Activated CD8-positive, alpha-beta memory T cell treated with anti-CD3 and anti-CD28 coated beads for 1 hour (primary cell): ENCODE results near the gene BICD1.
"Not testable (repeated sequence)": the region's sequence is repeated elsewhere in the genome, so short reads cannot be mapped to it uniquely, and the experiment has no call there.

Source experiments
- DNase-seq, 2 donors: peaks; one replicate each; pipeline ENCODE4 v3.0.0-alpha.2; 2020; ENCODE audit warnings: low read depth in 1 of 2; ENCODE audit errors: extremely low read depth in 1 of 2

The BICD1 gene

DNA sequence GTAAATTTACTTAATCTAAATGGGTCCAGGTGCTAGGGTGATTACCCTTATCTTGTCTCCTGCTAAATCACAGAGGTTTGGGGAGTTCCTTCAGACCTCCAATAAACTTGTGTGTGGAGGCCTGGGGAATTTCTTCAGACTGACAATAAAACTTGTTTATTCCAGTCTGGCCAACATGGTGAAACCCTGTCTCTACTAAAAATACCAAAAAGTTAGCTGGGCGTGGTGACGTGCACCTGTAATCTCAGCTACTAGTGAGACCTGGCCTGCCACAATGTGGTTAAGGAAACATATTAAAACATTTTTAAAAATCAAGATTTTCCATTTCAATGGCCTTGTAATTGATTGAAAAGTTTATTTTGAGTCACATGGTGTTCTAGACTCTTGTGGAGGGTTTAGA lies 165.8 kb downstream of the BICD1 start:
- no peak for DNase-seq

DNA sequence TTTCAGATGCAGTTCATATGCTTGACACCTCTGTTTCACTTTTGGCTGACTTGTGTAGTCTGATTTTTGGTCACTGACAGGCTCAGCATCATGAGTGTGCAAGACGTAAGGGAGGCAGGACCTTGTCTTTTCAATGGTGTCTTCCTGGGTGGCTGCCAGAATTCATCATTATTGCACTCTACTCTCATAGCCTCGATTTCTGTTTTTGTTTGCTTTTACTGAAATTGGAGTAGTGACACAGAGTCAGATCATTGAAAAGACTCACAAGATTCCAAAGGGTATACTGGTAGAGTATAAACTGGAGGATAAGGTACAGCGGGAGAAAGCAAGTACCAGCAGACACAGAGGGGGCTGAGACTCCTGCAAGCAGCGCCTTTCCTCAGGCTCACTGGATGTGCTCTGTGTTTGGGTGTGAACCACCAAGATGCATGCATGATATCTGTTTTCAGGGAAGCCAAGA lies 166.4 kb downstream of the BICD1 start:
- DNase-seq, result no peak

DNA sequence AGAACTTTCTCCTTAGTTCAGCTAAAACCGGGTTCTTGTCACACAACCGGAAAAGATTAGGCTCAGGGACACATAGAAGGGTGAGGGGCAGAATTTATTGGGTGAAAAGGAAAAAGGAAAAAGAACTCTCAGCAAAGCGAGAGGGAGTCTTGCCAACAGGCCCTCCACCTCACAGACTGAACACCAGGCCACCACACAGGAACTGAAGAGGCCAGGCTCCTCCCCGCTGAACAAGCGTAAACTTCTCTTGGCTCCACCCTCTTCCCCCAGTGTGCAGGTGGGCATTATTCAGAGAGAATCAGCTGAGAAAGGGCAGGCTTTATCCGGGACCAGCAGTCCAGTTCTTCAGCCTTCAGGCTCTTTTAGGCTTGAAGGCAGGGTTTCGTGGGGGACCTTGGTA lies 167.1 kb downstream of the BICD1 start:
- peak; percentile 16 to 19 for DNase-seq

DNA sequence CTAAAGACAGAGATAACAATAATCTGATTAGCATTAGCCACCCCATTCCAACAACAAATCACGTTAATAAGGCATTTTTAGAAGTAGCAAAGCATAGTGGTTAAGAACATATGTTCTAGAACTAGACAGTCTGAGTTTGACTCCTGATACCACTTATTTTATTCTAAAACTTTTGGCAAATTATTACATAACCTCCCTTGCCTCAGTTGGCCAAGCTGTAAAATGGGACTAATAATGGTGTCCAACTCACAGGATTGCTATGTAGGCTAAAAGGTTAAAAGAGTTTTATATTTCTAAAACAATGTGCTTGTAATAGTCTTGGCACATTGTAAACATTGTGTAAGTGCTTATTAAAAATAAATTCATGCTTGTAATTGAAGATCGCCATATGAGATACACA lies 168.0 kb downstream of the BICD1 start:
- DNase-seq, result no peak

DNA sequence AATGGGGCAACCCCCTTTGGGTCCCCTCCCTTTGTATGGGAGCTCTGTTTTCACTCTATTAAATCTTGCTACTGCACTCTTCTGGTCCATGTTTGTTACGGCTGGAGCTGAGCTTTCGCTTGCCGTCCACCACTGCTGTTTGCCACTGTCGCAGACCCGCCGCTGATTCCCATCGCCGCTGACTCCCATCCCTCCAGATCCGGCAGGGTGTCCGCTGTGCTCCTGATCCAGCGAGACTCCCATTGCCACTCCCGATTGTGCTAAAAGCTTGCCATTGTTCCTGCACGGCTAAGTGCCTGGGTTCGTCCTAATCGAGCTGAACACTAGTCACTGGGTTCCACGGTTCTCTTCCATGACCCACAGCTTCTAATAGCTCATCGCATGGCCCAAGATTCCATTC lies 168.9 kb downstream of the BICD1 start:
- not testable (repeated sequence) for DNase-seq

DNA sequence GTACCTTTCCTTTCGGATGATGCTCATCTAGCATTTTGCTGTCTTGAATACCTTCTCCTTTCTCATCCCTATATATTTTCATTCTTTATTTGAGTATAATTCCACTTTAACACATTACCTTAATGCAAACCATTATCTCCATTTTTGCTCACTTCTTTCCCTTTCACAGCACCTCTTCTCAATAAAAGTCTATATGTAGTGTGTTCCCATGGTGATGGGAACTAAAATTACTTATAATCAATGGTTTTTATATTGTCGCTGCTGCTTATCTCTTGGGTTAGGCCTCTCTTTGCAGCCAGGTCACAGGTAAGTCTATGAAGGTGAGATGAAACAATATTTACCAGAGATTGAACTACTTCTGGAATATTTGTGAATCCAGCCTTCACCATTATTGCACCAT lies 171.1 kb downstream of the BICD1 start:
- no peak for DNase-seq

DNA sequence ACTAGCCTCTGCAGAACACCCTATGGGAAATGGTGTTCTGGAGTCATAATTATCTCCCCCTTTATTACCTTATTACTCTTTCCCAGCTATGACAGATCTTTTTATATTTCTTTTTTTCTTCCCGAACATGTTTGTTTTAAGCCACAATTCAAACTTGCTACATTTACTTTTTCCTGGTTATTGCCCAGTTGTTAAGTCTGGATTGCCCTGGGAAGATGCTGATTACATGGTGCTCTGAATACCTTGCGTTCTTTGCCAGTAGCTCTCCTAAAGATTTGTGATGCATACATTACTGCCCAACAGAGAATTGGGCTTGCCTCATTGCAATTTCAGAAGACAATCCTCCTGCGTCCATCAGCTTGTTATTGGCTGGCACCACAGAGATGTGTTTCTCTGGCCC lies 174.5 kb downstream of the BICD1 start:
- DNase-seq, result no peak

DNA sequence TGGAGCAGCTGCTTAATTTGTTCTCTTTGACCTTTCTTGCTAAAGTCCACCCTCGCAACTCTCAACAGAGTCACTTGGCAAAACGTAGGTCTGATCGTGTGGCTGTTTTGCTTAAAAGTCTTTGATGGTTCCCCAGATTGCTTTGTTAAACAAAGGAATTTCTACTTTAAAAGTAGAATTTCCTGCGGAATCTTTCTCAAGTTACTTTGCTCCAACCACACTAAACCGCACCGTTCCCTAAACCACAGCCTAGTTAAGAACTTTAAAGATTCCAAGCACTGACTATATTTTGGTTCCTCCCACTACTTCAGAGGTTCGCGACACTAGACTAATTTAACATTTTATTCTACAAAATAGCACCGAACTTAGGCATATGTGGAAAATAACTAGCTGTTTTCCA lies 177.9 kb downstream of the BICD1 start:
- DNase-seq, result no peak

DNA sequence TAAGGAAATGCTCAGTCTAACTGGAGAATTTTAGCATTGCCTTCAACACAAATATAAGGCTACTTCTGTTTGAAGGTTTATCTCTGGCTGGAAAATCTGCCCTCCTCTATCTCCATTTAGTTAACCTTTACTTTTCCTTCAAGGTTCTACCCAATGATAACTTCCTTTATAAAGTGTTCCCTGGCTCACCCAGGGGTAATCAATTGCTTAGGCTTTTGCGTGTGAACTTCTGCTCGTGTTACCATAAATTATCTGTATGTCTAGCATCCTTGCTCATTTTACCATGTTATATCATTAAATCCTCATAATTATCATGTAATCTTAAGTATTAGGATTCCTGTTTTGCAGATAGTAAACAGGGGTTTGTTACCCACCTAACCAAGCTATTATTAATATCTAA lies 178.4 kb downstream of the BICD1 start:
- no peak for DNase-seq

DNA sequence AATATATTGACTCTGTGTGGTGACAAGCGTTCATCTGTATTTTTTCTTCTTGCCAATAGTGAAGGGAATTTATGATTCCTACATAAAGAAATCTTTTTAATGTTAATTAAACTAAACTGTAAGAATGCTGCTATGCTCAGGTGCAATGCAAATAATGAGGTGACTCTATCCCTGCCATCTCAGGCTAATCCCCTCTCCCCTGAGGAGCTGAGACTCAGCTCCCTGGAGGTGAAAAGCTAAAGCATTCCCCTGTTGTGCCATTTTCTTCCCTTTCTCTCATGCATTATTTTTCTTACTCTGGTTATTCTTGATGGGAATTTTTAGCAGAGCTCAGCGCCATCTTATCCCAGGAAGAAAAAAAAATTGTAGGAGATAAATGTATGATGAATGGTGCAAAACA lies 178.8 kb downstream of the BICD1 start:
- no peak for DNase-seq

DNA sequence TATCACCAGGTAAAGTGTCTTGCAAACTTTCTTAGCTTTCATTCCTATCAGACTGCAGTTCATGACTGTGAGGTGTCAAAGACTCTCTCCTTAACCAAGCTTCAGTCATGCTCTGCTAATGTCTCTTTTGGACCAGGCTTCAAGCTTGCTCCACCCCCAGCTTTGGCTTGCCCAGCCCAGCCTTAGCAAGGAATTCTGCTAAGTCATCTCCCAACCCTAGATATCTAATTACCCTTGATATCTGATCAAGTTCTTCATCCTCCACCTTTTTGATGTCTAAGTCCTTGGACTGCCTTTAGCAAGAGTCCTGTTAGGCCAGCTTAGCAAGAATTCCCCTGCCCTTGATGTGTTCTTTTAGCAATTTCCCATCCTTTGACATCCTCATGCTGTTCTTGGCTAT lies 183.8 kb downstream of the BICD1 start:
- DNase-seq, result no peak

DNA sequence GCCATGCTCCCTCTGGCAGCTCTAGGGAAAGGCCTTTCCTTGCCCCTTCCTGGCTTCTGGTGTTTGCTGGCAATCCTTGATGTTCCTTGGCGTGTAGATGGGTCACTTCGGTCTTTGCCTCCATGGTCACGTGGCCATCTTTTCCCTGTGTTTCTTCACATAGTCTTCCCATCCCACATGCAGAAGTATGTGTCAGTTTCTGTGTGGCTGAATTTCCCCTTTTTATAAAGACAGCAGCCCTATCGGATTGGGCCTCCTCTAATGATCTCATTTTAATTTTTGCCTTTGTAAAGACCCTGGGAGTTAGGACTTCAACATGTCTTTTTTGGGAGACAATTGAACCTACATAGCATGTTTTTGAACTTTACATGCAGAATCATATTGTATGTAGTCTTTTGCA lies 185.5 kb downstream of the BICD1 start:
- DNase-seq, result no peak

DNA sequence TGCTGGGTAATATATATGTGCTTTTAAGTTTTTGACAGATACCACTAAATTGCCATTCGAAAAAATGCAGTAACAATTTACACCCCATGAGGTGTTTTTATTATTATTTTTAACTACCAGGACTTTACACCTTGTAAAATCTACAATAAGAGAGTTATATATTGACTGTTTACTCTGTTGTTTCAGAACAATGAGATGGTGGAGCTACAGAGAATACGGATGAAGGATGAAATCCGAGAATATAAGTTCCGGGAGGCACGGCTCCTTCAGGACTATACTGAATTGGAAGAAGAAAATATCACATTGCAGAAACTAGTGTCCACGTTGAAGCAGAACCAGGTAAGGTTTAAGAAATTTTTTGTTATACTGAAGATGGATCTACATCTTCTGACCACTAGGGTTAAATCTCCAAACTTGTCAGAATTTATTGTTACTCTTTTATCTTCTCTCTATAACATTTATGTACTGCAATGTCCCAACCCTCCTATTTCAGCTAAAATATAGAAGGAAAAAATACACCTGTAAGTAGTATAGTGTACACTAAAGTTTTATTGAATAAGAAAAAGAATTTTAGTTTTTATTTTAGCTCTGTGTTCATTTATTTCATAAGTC lies 187.3 kb downstream of the BICD1 start:
- DNase-seq, result no peak

DNA sequence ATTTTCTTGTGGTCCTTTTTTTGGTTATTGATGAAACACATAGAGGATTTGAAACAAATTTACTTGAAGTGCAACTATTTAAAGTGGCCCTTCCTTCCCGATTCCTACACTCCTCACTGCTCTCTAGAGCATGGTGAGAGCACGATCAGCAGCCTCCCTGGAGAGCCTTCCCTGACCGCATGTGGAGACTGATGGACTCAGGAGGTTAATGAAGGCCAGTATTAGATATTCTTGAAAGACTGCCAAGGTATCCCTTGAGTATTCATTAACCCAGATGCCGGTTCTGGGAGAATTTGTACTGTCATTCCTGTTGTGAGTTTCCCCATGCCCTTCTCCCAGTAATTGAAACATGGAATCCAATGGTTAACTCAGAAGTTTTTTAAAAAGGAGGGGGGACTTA lies 189.9 kb downstream of the BICD1 start:
- DNase-seq, result no peak

DNA sequence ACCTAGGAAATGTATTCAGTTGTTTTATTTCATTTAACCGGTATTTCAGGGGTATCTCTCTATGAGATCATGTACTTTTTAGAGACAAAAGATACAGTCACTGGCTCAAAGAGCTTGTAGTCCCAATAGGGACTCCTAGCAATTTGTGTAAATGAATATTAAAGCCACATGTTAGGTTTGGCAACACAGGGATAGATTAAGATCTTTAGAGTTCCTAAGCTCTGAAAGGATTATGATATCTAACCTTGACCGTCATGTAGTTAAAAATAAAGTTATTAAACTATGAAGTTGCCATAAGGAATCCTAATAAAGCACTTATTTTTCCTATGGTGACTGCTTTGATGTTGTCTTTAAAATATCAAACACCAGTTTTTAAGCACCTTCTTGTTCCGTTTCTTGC lies 192.3 kb downstream of the BICD1 start:
- no peak for DNase-seq

DNA sequence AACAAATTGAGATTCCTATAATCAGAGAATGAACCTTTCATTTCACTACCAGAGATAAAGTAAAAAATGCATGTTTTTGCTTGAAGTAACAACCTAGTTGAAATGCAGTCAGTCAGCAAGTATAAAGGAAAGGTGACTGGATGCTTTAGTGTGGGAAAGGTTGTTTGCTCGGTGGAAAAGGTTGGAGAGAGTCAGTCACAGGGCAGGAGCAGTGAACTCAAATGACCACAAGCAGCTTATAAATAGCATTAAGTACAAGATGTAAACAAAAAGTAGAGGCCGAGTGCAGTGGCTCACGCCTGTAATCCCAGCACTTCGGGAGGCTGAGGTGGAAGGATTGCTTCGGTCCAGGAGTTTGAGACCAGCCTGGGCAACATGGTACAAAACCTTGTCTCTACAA lies 194.6 kb downstream of the BICD1 start:
- DNase-seq, result no peak

DNA sequence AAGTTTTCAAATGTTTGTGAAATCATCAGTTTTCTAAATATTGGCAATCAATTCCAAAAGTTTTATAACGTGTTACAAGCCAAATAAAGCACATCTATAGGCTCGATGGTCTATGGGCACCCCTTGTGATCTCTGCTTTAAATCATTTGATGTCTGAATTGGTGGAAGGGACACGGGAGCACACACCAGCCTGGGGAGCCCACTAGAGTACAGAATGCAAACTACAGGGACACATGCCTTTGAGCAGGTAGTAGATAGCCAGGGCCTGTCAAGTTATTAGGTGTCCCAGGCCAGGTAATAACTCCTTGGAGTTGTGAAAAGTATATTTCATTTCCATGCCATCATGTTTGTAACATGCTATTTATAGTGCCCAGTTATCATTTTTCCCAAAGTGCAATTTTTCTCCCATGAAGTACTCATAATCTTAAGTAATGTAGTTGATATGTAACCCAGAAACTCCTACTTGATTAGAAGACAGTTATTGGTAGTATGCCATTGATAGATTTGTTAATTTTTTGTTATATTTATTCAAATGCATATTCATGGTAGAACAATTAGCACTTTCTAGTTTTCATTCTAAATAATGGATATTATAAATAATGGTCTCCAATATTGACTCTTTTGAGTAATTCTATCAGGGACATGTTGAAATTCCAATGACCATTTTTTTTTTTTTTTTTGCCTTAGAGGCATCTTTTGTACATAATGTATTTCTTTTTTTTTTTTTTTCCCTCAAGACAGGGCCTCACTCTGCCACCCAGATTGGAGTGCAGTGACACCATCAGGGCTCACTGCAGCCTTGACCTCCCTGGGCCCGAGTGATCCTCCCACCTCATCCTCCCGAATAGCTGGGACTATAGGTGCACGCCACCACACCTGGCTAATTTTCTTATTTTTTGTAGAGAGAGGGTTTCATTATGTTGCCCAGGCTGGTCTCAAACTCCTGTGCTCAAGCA lies 195.8 kb downstream of the BICD1 start:
- DNase-seq, result no peak

DNA sequence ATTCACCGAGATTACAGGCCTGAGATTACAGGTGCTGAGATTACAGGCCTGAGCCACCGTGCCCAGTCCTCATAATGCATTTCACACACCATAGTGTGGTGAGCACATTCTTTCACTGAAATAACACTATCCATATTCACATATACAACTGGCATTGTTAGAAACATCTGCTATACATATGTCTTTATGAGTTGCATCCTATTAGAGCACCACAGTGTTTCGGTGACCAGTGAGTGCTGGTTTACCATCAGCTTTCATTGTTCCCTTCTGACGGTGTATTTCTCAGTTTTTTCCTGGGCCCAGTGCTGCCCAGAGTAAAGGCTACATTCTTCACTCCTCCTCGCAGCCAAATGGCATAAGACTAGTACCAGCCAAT lies 196.5 kb downstream of the BICD1 start:
- no peak for DNase-seq

DNA sequence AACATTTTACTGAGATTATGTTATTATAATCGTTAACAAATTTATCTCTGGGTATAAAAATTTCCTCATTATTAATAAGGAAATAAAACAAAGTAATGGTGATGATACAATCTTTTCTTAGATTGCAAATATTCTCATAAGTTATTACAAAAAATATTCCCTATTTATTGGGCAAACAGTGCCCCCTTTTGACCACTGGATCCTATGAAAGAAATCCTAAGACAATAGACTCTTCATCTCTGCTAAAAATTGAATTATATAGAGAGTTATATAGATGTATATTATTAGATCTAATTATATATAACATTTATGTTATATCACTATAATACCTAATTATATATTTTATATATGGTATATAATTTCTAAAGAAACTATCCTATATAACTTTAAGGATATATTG lies 198.5 kb downstream of the BICD1 start:
- no peak for DNase-seq

DNA sequence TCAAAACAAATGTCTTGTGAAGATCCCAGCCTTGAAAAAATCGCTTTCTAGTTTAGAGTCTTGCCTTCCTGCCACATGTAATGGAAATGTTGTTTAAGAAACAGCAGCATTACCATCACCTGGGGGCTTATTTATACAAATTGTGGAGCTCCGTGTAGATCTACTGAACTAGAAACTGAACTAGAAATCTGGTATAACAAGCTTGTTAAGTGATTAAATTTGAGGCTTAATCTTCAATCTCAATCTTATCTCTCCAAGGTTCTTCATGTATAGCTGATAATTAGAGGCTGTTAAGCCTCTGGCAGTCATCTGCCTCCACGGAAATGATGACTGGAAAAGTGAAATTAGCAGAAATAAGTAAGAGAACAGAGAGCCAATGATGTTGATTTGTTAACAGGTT lies 200.7 kb downstream of the BICD1 start:
- no peak for DNase-seq

DNA sequence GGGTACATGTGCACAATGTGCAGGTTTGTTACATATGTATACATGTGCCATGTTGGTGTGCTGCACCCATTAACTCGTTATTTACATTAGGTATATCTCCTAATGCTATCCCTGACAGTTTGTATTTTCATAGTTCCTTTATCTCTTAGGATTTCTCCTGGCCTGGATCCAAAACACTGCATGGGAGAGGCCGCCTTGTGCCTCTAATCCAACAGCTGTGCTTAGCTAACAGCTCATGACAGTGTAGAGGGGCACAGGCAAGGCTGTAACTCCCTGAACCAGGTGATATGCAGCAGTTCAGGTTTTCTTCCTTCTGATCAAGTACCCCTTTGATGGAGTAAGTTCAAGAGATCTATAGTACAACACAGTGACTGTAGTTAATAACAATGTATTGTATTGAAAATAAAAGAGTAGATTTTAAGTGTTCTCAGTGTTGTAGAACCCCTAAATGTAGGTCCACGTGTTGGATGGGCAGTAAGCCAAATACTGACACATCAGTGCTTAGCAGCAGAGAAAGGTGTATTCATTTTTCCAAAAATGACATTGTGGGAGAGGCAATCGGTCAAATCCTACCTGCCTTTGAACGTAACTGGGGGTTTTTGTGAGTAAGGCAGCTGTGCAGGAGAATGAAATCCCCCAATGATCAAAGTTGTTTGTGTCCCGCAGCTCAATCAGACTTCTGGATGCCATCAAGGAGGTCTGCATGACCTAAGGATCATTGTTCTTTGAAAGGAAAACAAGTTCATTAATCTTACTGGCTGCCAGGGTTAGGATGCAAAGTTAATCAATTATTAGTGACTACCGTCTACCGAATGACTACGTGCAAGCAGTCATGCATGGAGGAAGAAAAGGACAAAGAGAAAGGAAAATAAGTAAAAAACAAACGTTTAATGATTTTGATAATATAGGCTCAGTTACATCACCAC lies 203.4 kb downstream of the BICD1 start:
- DNase-seq, result no peak
